Fibroblast of villous mesenchyme (primary cell): Measurements from ENCODE around the gene TFCP2L1. TPM values are rescaled to one million over a fixed set of nuclear protein-coding genes. Genes with fewer than 3 reads are reported as not detected.

ENCODE experiments used
- DNase-seq: peaks from one replicate; pipeline ENCODE4 v3.0.0-alpha.2; 2010; ENCODE audit warnings: low read depth
- H3K4me3 ChIP-seq: 2 replicates; pipeline ENCODE4 v1.5.1; 2011; ENCODE audit warnings: low read depth, mild to moderate bottlenecking, low read length
- total RNA-seq: library from RNA; depleted of rRNA; stranded (reverse); fragments of >200 nt; gene quantifications from 2 replicates; pipeline ENCODE4 v1.2.3, GENCODE V29; 2012
- TF ChIP-seq, protein P1 (sequence below): IDR thresholded peaks from 2 replicates; pipeline ENCODE4 v1.5.1; 2012; ENCODE audit warnings: low read depth, mild to moderate bottlenecking, low read length; ENCODE audit not compliant: insufficient read depth

TFCP2L1 gene
- total RNA-seq, 1 donor: not detected

DNA sequence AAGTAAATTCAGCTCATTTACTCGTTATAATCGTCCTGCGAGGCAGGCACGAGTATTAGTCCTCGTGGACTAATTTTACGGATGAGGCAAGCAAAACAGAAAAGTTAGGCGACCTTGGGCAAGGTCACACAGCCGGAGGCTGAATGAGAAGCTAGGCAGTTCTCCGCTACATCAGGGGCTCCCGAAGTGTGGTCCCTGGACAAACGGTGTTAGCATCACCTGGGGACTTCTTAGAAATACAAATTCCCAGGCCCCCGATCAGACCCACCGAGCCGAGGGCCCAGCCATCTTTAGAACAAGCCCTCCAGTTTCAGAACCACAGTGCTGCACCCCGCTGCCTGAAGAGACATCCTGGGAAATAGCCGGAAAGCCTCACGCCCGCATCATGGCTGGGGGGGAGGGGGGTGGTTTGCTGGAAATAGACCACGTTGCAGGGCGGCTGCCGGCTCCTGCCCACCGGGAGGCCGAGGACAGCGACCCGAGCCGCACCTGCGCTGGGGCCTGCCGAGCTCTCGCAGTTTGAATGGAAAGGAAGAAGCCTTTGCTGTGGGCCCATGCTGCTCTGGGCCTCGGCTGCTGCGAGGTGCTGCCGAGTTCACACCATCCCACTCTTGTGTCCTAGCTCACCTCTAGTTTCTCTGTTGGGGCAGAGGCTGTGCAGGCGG, 72.2 kb downstream of the TFCP2L1 start:
- no peak for DNase-seq
- TF ChIP-seq, protein P1, sequence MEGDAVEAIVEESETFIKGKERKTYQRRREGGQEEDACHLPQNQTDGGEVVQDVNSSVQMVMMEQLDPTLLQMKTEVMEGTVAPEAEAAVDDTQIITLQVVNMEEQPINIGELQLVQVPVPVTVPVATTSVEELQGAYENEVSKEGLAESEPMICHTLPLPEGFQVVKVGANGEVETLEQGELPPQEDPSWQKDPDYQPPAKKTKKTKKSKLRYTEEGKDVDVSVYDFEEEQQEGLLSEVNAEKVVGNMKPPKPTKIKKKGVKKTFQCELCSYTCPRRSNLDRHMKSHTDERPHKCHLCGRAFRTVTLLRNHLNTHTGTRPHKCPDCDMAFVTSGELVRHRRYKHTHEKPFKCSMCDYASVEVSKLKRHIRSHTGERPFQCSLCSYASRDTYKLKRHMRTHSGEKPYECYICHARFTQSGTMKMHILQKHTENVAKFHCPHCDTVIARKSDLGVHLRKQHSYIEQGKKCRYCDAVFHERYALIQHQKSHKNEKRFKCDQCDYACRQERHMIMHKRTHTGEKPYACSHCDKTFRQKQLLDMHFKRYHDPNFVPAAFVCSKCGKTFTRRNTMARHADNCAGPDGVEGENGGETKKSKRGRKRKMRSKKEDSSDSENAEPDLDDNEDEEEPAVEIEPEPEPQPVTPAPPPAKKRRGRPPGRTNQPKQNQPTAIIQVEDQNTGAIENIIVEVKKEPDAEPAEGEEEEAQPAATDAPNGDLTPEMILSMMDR: no peak
- H3K4me3 ChIP-seq: no peak overlapping the region

DNA sequence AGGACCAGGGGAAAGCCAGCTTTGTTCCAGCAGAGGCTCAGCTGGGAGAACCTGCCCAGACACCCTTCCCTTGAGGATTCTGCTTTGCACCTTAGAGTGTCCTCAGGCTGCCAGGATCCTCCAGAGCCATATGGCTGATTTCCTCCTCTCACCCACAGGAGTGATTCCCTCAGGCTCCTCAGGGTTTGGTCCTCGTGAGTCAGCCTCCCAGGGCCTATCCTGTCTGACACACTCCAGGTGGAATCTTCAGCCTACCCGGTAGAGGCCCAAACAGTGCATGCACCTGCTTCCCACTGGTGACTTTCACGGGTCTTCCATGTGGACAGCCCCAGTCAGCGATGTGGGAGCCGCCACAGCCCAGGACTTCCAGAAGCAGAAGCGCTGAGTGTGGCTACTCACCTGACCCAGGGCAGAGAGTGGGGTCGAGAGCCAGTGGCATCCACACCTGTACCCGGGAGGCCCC, 73.3 kb downstream of the TFCP2L1 start:
- TF ChIP-seq, protein P1: no peak
- DNase-seq: no peak

DNA sequence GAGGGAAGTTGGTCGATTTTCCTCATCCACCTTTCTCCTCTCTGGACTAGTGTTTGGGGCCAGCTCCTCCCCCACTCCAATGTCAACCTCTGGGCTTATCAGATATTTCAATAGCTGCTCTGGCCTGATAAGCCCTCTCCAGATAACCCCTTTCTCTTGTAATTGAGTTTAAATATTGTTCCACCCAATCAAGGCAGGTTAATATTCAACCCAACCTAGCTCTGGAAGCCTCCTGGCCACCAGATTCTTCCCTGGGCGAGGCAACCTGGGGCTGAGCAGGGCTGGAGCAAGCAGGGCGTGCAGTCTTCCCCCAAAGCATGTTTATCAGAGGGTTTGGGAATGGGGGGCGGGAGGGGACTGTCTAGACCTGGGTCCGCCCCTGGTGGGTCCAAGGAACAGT, 73.8 kb downstream of the TFCP2L1 start:
- no peak overlapping the region for H3K4me3 ChIP-seq
- no peak for DNase-seq
- TF ChIP-seq, protein P1: no peak

More for the DNA sequence above, 73.3 kb downstream of the TFCP2L1 start:
- no peak overlapping the region for H3K4me3 ChIP-seq

DNA sequence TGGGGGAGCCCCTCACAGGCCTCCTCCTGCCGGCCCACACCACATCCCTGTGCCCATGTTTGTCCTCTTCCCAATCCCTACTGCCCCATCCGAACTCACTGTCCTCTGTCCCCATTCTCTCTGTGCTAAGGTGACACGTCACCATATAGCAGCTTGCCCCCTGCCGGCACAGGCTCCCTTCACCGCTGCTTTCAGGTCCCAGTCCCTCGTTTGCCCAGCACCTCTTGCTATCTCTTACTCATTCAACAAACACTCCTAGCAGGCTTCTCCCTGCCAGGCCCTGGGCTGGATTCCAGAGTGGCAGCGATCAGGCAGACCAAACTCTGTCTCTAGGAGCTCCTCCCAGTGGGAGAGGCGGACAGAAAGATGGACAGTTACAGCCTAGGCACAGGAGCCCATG, 74.3 kb downstream of the TFCP2L1 start:
- no peak for DNase-seq
- H3K4me3 ChIP-seq: no peak overlapping the region
- TF ChIP-seq, protein P1: no peak

DNA sequence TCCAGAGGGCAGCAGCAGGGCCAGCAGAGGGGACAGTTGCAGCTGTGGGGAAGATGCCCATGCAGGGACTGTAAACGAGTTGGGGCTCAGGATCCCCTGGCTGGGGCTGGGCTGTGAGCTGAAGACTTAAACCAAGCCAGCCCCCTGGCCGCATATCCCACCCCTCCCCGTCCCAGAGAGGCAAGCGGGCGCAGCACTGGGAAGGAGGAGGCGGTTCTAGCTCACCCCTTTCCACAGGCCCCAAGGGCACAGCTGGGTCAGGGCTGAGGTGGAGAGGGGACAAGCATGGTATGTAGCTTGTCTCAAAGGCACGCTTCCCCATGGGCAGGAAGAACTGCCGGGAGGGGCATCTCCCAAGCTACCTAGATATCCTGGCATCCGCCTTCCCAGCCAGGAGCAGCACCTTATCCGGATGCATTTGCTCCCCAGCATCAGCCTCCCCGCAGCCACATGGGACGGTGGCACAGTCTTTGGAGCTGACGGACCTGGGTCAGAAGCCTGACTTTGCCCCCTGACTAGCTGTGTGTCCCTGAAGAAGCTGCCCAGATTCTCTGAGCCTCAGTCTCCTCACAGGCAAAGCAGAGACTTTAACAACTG, 75.9 kb downstream of the TFCP2L1 start:
- no peak for DNase-seq
- H3K4me3 ChIP-seq: no peak overlapping the region
- TF ChIP-seq, protein P1: no peak

DNA sequence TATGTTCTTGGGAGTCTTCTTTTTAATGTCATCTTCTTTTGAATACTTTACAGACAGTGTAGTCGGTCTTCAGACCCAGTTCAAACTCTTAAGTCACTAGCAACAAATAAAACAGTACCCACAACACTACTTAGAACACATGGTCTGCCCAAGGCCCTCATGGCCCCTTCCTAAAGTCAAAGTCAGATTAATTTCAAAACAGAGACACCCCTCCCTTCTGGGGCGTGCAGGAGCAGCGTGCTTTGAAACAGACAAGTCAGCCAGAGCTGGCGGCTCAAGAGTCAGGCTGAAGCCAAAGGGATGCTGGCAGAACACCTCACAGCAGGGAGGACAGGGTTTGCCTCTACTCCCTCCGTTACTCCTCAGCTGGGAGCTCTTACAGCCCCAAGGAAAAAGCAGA, 77.5 kb downstream of the TFCP2L1 start:
- no peak for DNase-seq
- no peak overlapping the region for H3K4me3 ChIP-seq
- TF ChIP-seq, protein P1: no peak
